ENCODE results near the gene PTPRT.

PTPRT gene

DNA sequence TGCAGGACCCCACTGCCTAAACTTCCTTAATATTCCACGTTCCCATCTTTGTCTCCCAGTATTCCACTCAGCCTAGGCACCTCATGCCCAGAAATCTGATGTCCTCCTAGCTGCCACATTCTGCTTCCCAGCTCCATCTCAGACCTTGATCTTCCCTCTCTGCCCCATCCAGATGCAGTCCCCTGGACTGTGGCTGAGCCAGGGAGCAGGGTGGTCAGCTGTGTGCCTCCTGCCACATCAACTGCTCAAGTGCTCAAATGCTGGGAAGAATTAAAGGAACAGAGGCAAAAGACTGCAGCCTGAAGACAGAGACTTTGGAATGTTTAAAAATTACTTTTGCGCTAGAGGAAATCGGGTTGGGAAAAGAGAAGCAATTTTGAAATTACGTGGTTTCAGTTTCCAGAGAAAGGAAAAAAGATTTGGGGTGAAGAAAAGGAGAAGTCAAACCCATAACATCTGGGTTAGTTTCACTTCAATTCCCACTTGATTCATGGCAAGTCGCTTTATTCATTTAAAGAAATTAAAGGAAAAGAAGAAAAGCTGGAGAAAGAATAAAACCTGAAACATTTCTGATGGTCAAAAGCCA is 704.8 kb downstream of the PTPRT start:
- Histone ChIP-seq H3K36me3 (ENCODE audit: control insufficient read depth in 1 of 2, insufficient read depth in 2 of 2, low read depth in 1 of 2, low read length in 2 of 2) (no peaks in the 10 kb centered on the region), H2BK12ac (ENCODE audit: low read length in 2 of 2) (no peak overlapping the region), H2AK5ac (ENCODE audit: low read length, severe bottlenecking) (no peak overlapping the region), H3K79me1 (replicated peaks; ENCODE audit: low read length, poor library complexity, severe bottlenecking) (no peaks in the 10 kb centered on the region), H3K9ac (ENCODE audit: low read length) (peak overlapping the region; percentile 16), H3K18ac (ENCODE audit: low read depth in 1 of 2, low read length in 2 of 2) (no peak overlapping the region), H3K9me3 (ENCODE audit: control insufficient read depth, low read length) (no peaks in the 10 kb centered on the region), H2AFZ (ENCODE audit: low read depth, low read length) (no peak overlapping the region), H3K14ac (ENCODE audit: low read length in 2 of 2) (no peak overlapping the region), H3K4me3 (ENCODE audit: insufficient read depth in 1 of 2, low read depth in 1 of 2, low read length in 2 of 2) (peak overlapping the region in 1 of 2 experiments; percentile 20), H4K8ac (ENCODE audit: low read length) (no peak overlapping the region), H3K4ac (ENCODE audit: low read depth in 1 of 2, low read length in 2 of 2) (no peak overlapping the region), H2BK15ac (ENCODE audit: low read depth, poor library complexity, severe bottlenecking) (no peak overlapping the region), H3K23ac (ENCODE audit: low read length in 2 of 2) (no peak overlapping the region), H3K27me3 (ENCODE audit: control insufficient read depth in 1 of 2, insufficient read depth in 1 of 2, low read length in 2 of 2) (no peaks in the 10 kb centered on the region), H2BK120ac (ENCODE audit: low read depth, low read length) (no peak overlapping the region), H3K4me1 (ENCODE audit: control insufficient read depth, insufficient read depth, low read depth, low read length) (no peaks in the 10 kb centered on the region), H4K91ac (ENCODE audit: low read length) (peak overlapping the region; percentile 39), H3K4me2 (ENCODE audit: low read length, poor library complexity, severe bottlenecking) (no peak overlapping the region), H2BK5ac (ENCODE audit: low read depth, low read length, poor library complexity, severe bottlenecking) (no peak overlapping the region), H3K27ac (ENCODE audit: low read length, poor library complexity, severe bottlenecking) (no peak overlapping the region)
- DNase-seq, result no peak
- 59% methylated on average over 4 of the region's 5 CpGs for WGBS

DNA sequence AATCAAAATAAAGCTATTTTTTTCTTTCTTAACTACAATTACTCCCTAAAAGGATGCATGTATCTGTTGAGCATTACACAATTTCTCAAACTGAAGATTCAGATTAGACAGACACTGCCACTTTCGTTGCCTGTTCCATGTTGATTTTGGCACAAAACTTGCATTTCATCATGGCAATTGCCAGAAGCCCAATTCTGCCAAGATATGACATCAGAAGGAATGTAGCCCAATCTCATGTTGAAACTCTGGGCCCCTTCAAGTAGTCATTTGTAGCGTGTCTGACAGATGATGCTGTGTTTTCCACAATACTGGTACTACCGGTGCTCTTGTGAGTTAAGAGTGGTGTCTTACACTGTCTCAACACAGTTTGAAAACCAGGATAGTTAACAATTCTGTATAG is 705.4 kb downstream of the PTPRT start:
- H2BK15ac ChIP-seq (ENCODE audit: low read depth, poor library complexity, severe bottlenecking), result no peak overlapping the region
- H4K8ac ChIP-seq (ENCODE audit: low read length), result no peak overlapping the region
- DNase-seq, result no peak
- H3K4ac ChIP-seq (ENCODE audit: low read depth in 1 of 2, low read length in 2 of 2), result no peak overlapping the region
- H3K9me3 ChIP-seq (ENCODE audit: control insufficient read depth, low read length), result no peaks in the 10 kb centered on the region
- H3K4me2 ChIP-seq (ENCODE audit: low read length, poor library complexity, severe bottlenecking), result no peak overlapping the region
- H3K36me3 ChIP-seq (ENCODE audit: control insufficient read depth in 1 of 2, insufficient read depth in 2 of 2, low read depth in 1 of 2, low read length in 2 of 2), result no peaks in the 10 kb centered on the region
- peak overlapping the region in 1 of 2 experiments; percentile 20 for H3K4me3 ChIP-seq (ENCODE audit: insufficient read depth in 1 of 2, low read depth in 1 of 2, low read length in 2 of 2)
- no peak overlapping the region for H2AFZ ChIP-seq (ENCODE audit: low read depth, low read length)
- WGBS, result 60% methylated on average over 3 of the region's 3 CpGs
- no peaks in the 10 kb centered on the region for H3K27me3 ChIP-seq (ENCODE audit: control insufficient read depth in 1 of 2, insufficient read depth in 1 of 2, low read length in 2 of 2)
- H2BK120ac ChIP-seq (ENCODE audit: low read depth, low read length), result no peak overlapping the region
- H3K14ac ChIP-seq (ENCODE audit: low read length in 2 of 2), result no peak overlapping the region
- H3K9ac ChIP-seq (ENCODE audit: low read length), result peak overlapping the region; percentile 16
- H3K79me1 ChIP-seq (replicated peaks; ENCODE audit: low read length, poor library complexity, severe bottlenecking), result no peaks in the 10 kb centered on the region
- no peak overlapping the region for H2AK5ac ChIP-seq (ENCODE audit: low read length, severe bottlenecking)
- no peak overlapping the region for H3K27ac ChIP-seq (ENCODE audit: low read length, poor library complexity, severe bottlenecking)
- H3K4me1 ChIP-seq (ENCODE audit: control insufficient read depth, insufficient read depth, low read depth, low read length), result no peaks in the 10 kb centered on the region
- no peak overlapping the region for H3K18ac ChIP-seq (ENCODE audit: low read depth in 1 of 2, low read length in 2 of 2)
- no peak overlapping the region for H4K91ac ChIP-seq (ENCODE audit: low read length)
- no peak overlapping the region for H2BK5ac ChIP-seq (ENCODE audit: low read depth, low read length, poor library complexity, severe bottlenecking)
- no peak overlapping the region for H2BK12ac ChIP-seq (ENCODE audit: low read length in 2 of 2)
- no peak overlapping the region for H3K23ac ChIP-seq (ENCODE audit: low read length in 2 of 2)

DNA sequence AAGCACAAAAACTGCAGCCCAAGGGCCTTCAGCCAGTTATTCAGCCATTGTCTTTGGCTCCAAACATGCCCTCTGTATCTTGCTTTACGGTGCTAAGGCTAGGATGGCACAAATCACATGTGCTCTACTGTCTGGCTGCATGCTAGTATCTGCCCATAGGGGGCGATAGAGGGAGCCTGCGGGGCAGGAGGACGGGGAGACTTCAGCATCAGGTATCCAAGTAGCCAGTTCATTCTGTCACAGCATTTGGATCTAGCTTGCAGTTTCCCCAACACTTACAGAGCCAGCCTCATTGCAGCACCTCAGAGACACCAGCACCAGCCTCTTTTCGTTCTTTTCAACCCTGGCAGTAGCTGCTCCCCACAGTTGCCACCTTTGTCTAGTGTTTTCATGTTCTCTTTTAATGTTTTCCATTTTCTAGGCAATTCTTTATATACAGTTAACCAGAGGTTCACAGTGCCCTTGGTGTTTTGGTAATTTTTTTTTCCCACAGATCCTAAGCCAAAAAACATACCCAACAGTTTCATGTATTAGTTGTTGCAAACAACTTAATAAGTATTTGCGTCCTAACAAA is 705.9 kb downstream of the PTPRT start:
- H3K4me1 ChIP-seq (ENCODE audit: control insufficient read depth, insufficient read depth, low read depth, low read length), result no peaks in the 10 kb centered on the region
- no peak overlapping the region for H2BK5ac ChIP-seq (ENCODE audit: low read depth, low read length, poor library complexity, severe bottlenecking)
- no peak overlapping the region for H3K27ac ChIP-seq (ENCODE audit: low read length, poor library complexity, severe bottlenecking)
- no peak overlapping the region for H3K4ac ChIP-seq (ENCODE audit: low read depth in 1 of 2, low read length in 2 of 2)
- H3K27me3 ChIP-seq (ENCODE audit: control insufficient read depth in 1 of 2, insufficient read depth in 1 of 2, low read length in 2 of 2), result no peaks in the 10 kb centered on the region
- H2BK12ac ChIP-seq (ENCODE audit: low read length in 2 of 2), result no peak overlapping the region
- H3K23ac ChIP-seq (ENCODE audit: low read length in 2 of 2), result no peak overlapping the region
- no peaks in the 10 kb centered on the region for H3K9me3 ChIP-seq (ENCODE audit: control insufficient read depth, low read length)
- no peak overlapping the region for H3K18ac ChIP-seq (ENCODE audit: low read depth in 1 of 2, low read length in 2 of 2)
- H3K36me3 ChIP-seq (ENCODE audit: control insufficient read depth in 1 of 2, insufficient read depth in 2 of 2, low read depth in 1 of 2, low read length in 2 of 2), result no peaks in the 10 kb centered on the region
- H3K4me2 ChIP-seq (ENCODE audit: low read length, poor library complexity, severe bottlenecking), result no peak overlapping the region
- DNase-seq, result no peak
- no peak overlapping the region for H2AK5ac ChIP-seq (ENCODE audit: low read length, severe bottlenecking)
- H2BK120ac ChIP-seq (ENCODE audit: low read depth, low read length), result no peak overlapping the region
- H3K4me3 ChIP-seq (ENCODE audit: insufficient read depth in 1 of 2, low read depth in 1 of 2, low read length in 2 of 2), result no peak overlapping the region
- H3K14ac ChIP-seq (ENCODE audit: low read length in 2 of 2), result no peak overlapping the region
- WGBS, result 27% methylated on average over 6 of the region's 6 CpGs
- H2AFZ ChIP-seq (ENCODE audit: low read depth, low read length), result no peak overlapping the region
- H4K91ac ChIP-seq (ENCODE audit: low read length), result no peak overlapping the region
- no peak overlapping the region for H4K8ac ChIP-seq (ENCODE audit: low read length)
- no peak overlapping the region for H3K9ac ChIP-seq (ENCODE audit: low read length)
- H3K79me1 ChIP-seq (replicated peaks; ENCODE audit: low read length, poor library complexity, severe bottlenecking), result no peaks in the 10 kb centered on the region
- no peak overlapping the region for H2BK15ac ChIP-seq (ENCODE audit: low read depth, poor library complexity, severe bottlenecking)

DNA sequence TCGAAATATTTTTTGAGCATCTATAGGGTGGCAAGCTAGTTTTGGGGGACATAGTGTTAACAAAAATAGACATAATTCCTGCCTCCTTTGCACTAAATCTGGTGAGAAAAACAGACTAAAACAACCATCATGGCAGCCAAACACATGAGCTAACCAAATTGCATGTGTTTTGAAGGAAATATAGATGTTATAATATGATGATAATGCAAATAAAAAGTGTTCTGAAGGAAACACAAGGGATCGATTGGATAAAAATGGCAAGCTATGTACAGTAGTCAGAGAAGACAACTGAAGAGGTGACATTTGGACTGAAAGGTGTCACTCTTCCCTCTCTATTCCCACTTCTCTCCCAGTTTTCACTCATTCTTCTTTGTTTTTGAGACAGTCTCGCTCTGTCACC is 706.9 kb downstream of the PTPRT start:
- no peak overlapping the region for H3K18ac ChIP-seq (ENCODE audit: low read depth in 1 of 2, low read length in 2 of 2)
- H2BK120ac ChIP-seq (ENCODE audit: low read depth, low read length), result no peak overlapping the region
- no peak overlapping the region for H3K4me2 ChIP-seq (ENCODE audit: low read length, poor library complexity, severe bottlenecking)
- H4K8ac ChIP-seq (ENCODE audit: low read length), result no peak overlapping the region
- no peaks in the 10 kb centered on the region for H3K79me1 ChIP-seq (replicated peaks; ENCODE audit: low read length, poor library complexity, severe bottlenecking)
- H3K4me1 ChIP-seq (ENCODE audit: control insufficient read depth, insufficient read depth, low read depth, low read length), result no peaks in the 10 kb centered on the region
- WGBS, result 65% methylated on average over 2 of the region's 3 CpGs
- H3K4me3 ChIP-seq (ENCODE audit: insufficient read depth in 1 of 2, low read depth in 1 of 2, low read length in 2 of 2), result no peak overlapping the region
- no peak overlapping the region for H2AK5ac ChIP-seq (ENCODE audit: low read length, severe bottlenecking)
- no peak overlapping the region for H2BK12ac ChIP-seq (ENCODE audit: low read length in 2 of 2)
- no peak overlapping the region for H2BK5ac ChIP-seq (ENCODE audit: low read depth, low read length, poor library complexity, severe bottlenecking)
- H3K14ac ChIP-seq (ENCODE audit: low read length in 2 of 2), result no peak overlapping the region
- H3K9ac ChIP-seq (ENCODE audit: low read length), result no peak overlapping the region
- H2AFZ ChIP-seq (ENCODE audit: low read depth, low read length), result no peak overlapping the region
- H3K27ac ChIP-seq (ENCODE audit: low read length, poor library complexity, severe bottlenecking), result no peak overlapping the region
- no peak overlapping the region for H3K23ac ChIP-seq (ENCODE audit: low read length in 2 of 2)
- no peaks in the 10 kb centered on the region for H3K9me3 ChIP-seq (ENCODE audit: control insufficient read depth, low read length)
- H3K27me3 ChIP-seq (ENCODE audit: control insufficient read depth in 1 of 2, insufficient read depth in 1 of 2, low read length in 2 of 2), result no peaks in the 10 kb centered on the region
- H2BK15ac ChIP-seq (ENCODE audit: low read depth, poor library complexity, severe bottlenecking), result no peak overlapping the region
- no peak overlapping the region for H3K4ac ChIP-seq (ENCODE audit: low read depth in 1 of 2, low read length in 2 of 2)
- H4K91ac ChIP-seq (ENCODE audit: low read length), result no peak overlapping the region
- DNase-seq, result no peak
- no peaks in the 10 kb centered on the region for H3K36me3 ChIP-seq (ENCODE audit: control insufficient read depth in 1 of 2, insufficient read depth in 2 of 2, low read depth in 1 of 2, low read length in 2 of 2)
